SK-N-SH treated with all-trans-retinoic acid at 6 μM for 48 hours (cell line): ENCODE measurements around the gene COX14.

Experiments
- GLIS3 ChIP-seq: fragments of 250-450 bp; sonication (Bioruptor Pico); IDR thresholded peaks from 2 replicates; pipeline ENCODE4 v1.5.0; 2020; ENCODE audit warnings: mild to moderate bottlenecking, moderate library complexity
- ISL1 ChIP-seq: fragments of 250-450 bp; sonication (Bioruptor Pico); IDR thresholded peaks from 2 replicates; pipeline ENCODE4 v2.1.2; 2022; ENCODE audit warnings: mild to moderate bottlenecking, moderate library complexity
- OSR1 ChIP-seq: fragments of 250-450 bp; sonication (Bioruptor Pico); IDR thresholded peaks from 2 replicates; pipeline ENCODE4 v1.8.0; 2022; ENCODE audit warnings: moderate library complexity, mild to moderate bottlenecking, inconsistent platforms

DNA sequence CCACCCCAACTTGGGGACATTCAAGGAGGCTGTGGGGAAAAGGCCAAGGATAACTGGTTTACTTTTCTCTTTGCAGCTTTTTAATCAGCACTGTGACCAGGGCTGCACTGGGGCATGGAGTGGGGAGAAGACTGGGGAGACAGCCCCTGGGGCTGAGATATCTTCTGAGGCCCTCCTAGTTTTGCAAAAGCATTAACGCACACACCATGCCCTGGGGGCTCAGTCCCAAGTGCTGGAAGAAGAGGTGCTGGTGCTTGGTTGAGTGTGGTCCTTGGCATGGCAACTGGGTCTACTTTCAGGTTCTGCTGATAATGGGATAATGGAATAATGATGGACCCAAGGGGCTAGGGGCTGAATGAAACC is 36.2 kb upstream of the COX14 start:
- TF ChIP-seq ISL1 (CRISPR knock-in tag): no peak
- no peak for TF ChIP-seq OSR1 (CRISPR knock-in tag)
- no peak for TF ChIP-seq GLIS3 (CRISPR knock-in tag)
